ACHN (cell line): ENCODE data around the gene FNBP1L.

Source experiments
- DNase-seq: peaks from one replicate; pipeline ENCODE4 v3.0.0-alpha.2; 2015
- in situ Hi-C: cut with HindIII; loops from 2 replicates; pipeline ENCODE4 v1.10.0; 2017; ENCODE audit warnings: low sequenced_read_pairs, low pct_ligation_motif_present, low pct_unique_long_range_greater_than_20kb

FNBP1L gene

GRCh38 chr1:93596329-93597089 is 148.6 kb downstream of the FNBP1L start:
- in situ Hi-C loops = no loop called here
- DNase-seq = no peak

DNA sequence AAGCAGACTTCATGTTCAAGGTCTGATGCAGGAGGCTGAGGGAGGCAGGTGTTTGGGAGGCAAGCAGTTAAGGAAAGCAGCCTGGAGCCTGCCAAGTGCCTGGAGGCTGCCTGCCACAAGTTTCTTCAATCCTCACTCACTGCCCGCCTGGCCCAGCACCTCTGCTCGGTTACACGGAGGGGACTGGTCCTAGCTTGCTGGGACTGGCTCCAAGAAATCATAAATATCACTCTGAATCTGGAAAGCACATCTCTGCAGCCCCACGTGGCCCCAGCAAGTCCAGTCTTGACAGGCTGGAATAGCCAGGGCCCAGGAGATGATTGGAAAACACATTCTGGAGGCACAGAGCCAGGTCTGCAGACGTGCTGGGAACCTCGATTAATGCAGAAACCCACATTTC is 149.8 kb downstream of the FNBP1L start:
- in situ Hi-C loops = no loop called here
- DNase-seq = no peak

DNA sequence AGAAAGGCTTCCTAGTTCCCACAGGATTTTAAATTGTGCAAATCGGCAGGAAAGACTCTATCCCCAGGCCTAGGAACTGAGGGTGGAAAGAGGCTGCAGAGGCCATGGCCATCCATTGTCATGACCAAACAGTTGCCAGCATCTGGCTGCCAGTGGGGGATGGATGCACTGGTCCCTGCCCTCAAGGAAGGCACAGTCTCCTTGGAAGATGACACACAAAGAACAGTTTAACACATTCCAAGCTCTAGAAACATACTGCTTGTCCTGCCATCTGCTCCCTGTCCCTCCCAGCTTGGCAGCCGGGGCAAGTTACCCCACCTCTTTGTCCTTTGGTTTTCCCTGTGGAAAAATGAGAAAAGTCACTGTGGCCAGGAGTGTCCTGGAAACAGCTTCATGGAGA is 150.5 kb downstream of the FNBP1L start:
- no peak for DNase-seq
- in situ Hi-C loops = no loop called here

- in situ Hi-C loops = no loop called here
- no peak for DNase-seq
These were observed 151.0 kb downstream of the FNBP1L start for GRCh38 chr1:93598861-93599439.

DNA sequence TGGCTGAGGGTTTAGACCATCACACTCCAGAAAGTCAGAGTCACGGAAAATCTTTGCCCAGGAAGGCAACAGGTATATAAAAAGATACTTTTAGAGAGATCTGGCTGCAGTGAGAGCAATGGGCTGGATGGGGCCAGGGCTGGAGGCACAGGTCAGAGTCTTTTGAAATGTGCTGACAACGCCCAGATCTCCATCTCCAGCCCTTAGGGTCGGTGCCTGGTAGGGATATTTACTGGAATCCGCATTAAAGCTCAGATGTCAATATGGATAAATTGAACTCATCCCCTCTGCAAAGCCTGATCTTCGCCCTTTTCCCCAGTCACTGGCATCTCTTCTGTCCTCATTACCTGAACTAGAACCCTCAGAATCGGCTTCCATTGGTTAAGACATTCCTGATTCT is 151.6 kb downstream of the FNBP1L start:
- no peak for DNase-seq
- in situ Hi-C loops = no loop called here

GRCh38 chr1:93600663-93601062 is 152.7 kb downstream of the FNBP1L start:
- DNase-seq = no peak
- in situ Hi-C loops = no loop called here

GRCh38 chr1:93601686-93602085 is 153.8 kb downstream of the FNBP1L start:
- DNase-seq = no peak
- in situ Hi-C loops = no loop called here

GRCh38 chr1:93602101-93602500 is 154.2 kb downstream of the FNBP1L start:
- no peak for DNase-seq
- in situ Hi-C loops = no loop called here

GRCh38 chr1:93603106-93603505 is 155.2 kb downstream of the FNBP1L start:
- DNase-seq = no peak
- in situ Hi-C loops = no loop called here

- in situ Hi-C loops = no loop called here
- DNase-seq = no peak
These were observed 155.7 kb downstream of the FNBP1L start for GRCh38 chr1:93603601-93604000.
